ENCODE data around the gene TGM3. TPM values are rescaled to one million over a fixed set of nuclear protein-coding genes. Genes with fewer than 3 reads are reported as not detected.

TGM3 gene
- total and polyA plus RNA-seq, 2 experiments from 2014 or later = 0.08 TPM; not detected in 1

DNA sequence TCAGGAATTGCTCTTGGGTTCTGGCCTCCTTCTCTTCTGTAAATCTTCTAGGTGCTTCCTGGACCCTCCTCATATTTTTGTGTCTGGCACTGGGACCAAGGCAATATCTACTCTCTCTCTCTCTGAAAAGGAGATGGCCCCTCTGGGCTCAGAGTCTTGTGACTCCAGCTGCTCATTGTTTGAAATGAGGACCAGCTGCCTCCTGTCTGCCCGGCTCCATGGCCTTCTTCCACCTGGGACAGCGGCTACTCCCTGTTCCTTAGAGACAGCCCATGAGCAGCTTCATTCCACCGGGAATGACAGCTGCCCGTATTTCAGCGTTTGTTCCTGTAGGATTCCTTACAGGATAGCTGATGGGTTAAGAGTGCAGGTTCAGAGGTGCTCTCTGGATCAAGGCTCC is 2.9 kb downstream of the TGM3 start:
- peaks cover 10% of the 10 kb centered on the region for H3K4me1 ChIP-seq (ENCODE audit: insufficient read depth)
- Mint-ChIP-seq H3K9me3 (no peaks in the 10 kb centered on the region), H3K36me3 (ENCODE audit: low read depth) (no peaks in the 10 kb centered on the region), H3K4me3 (no peak overlapping the region), H3K27me3 (ENCODE audit: insufficient read depth, low read depth, poor library complexity) (no peaks in the 10 kb centered on the region), H3K27ac (no peak overlapping the region), H3K4me1 (peaks cover 30% of the 10 kb centered on the region)
- TF ChIP-seq ZNF114 (CRISPR knock-in tag; IDR thresholded peaks at IDR 0.05) (no peak), EZH2phosphoT487 (IDR thresholded peaks at IDR 0.05; ENCODE audit: unreplicated experiment) (no peak), NANOG (IDR thresholded peaks at IDR 0.05; ENCODE audit: borderline replicate concordance) (no peak), JUNB (IDR thresholded peaks at IDR 0.05; ENCODE audit: unreplicated experiment) (no peak), ZNF331 (CRISPR knock-in tag; IDR thresholded peaks at IDR 0.05; ENCODE audit: low read depth) (no peak), POLR2AphosphoS5 (IDR thresholded peaks at IDR 0.05; ENCODE audit: low read depth) (no peak), EZH2 (IDR thresholded peaks at IDR 0.05; ENCODE audit: low read depth, unreplicated experiment) (no peak), STAT1 (IDR thresholded peaks at IDR 0.05; ENCODE audit: unreplicated experiment) (no peak), CREB1 (CRISPR knock-in tag; IDR thresholded peaks at IDR 0.05; ENCODE audit: low read depth) (no peak)
- TF ChIP-seq, protein P1, sequence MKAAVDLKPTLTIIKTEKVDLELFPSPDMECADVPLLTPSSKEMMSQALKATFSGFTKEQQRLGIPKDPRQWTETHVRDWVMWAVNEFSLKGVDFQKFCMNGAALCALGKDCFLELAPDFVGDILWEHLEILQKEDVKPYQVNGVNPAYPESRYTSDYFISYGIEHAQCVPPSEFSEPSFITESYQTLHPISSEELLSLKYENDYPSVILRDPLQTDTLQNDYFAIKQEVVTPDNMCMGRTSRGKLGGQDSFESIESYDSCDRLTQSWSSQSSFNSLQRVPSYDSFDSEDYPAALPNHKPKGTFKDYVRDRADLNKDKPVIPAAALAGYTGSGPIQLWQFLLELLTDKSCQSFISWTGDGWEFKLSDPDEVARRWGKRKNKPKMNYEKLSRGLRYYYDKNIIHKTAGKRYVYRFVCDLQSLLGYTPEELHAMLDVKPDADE (IDR thresholded peaks at IDR 0.05) = no peak
- TF ChIP-seq, protein P2, sequence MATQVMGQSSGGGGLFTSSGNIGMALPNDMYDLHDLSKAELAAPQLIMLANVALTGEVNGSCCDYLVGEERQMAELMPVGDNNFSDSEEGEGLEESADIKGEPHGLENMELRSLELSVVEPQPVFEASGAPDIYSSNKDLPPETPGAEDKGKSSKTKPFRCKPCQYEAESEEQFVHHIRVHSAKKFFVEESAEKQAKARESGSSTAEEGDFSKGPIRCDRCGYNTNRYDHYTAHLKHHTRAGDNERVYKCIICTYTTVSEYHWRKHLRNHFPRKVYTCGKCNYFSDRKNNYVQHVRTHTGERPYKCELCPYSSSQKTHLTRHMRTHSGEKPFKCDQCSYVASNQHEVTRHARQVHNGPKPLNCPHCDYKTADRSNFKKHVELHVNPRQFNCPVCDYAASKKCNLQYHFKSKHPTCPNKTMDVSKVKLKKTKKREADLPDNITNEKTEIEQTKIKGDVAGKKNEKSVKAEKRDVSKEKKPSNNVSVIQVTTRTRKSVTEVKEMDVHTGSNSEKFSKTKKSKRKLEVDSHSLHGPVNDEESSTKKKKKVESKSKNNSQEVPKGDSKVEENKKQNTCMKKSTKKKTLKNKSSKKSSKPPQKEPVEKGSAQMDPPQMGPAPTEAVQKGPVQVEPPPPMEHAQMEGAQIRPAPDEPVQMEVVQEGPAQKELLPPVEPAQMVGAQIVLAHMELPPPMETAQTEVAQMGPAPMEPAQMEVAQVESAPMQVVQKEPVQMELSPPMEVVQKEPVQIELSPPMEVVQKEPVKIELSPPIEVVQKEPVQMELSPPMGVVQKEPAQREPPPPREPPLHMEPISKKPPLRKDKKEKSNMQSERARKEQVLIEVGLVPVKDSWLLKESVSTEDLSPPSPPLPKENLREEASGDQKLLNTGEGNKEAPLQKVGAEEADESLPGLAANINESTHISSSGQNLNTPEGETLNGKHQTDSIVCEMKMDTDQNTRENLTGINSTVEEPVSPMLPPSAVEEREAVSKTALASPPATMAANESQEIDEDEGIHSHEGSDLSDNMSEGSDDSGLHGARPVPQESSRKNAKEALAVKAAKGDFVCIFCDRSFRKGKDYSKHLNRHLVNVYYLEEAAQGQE (IDR thresholded peaks at IDR 0.05; ENCODE audit: unreplicated experiment) = no peak
- TF ChIP-seq, protein P3, sequence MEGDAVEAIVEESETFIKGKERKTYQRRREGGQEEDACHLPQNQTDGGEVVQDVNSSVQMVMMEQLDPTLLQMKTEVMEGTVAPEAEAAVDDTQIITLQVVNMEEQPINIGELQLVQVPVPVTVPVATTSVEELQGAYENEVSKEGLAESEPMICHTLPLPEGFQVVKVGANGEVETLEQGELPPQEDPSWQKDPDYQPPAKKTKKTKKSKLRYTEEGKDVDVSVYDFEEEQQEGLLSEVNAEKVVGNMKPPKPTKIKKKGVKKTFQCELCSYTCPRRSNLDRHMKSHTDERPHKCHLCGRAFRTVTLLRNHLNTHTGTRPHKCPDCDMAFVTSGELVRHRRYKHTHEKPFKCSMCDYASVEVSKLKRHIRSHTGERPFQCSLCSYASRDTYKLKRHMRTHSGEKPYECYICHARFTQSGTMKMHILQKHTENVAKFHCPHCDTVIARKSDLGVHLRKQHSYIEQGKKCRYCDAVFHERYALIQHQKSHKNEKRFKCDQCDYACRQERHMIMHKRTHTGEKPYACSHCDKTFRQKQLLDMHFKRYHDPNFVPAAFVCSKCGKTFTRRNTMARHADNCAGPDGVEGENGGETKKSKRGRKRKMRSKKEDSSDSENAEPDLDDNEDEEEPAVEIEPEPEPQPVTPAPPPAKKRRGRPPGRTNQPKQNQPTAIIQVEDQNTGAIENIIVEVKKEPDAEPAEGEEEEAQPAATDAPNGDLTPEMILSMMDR (conservative IDR thresholded peaks at IDR 0.05; ENCODE audit: low read depth in 2 of 2) = no peak
- TF ChIP-seq, protein P4, sequence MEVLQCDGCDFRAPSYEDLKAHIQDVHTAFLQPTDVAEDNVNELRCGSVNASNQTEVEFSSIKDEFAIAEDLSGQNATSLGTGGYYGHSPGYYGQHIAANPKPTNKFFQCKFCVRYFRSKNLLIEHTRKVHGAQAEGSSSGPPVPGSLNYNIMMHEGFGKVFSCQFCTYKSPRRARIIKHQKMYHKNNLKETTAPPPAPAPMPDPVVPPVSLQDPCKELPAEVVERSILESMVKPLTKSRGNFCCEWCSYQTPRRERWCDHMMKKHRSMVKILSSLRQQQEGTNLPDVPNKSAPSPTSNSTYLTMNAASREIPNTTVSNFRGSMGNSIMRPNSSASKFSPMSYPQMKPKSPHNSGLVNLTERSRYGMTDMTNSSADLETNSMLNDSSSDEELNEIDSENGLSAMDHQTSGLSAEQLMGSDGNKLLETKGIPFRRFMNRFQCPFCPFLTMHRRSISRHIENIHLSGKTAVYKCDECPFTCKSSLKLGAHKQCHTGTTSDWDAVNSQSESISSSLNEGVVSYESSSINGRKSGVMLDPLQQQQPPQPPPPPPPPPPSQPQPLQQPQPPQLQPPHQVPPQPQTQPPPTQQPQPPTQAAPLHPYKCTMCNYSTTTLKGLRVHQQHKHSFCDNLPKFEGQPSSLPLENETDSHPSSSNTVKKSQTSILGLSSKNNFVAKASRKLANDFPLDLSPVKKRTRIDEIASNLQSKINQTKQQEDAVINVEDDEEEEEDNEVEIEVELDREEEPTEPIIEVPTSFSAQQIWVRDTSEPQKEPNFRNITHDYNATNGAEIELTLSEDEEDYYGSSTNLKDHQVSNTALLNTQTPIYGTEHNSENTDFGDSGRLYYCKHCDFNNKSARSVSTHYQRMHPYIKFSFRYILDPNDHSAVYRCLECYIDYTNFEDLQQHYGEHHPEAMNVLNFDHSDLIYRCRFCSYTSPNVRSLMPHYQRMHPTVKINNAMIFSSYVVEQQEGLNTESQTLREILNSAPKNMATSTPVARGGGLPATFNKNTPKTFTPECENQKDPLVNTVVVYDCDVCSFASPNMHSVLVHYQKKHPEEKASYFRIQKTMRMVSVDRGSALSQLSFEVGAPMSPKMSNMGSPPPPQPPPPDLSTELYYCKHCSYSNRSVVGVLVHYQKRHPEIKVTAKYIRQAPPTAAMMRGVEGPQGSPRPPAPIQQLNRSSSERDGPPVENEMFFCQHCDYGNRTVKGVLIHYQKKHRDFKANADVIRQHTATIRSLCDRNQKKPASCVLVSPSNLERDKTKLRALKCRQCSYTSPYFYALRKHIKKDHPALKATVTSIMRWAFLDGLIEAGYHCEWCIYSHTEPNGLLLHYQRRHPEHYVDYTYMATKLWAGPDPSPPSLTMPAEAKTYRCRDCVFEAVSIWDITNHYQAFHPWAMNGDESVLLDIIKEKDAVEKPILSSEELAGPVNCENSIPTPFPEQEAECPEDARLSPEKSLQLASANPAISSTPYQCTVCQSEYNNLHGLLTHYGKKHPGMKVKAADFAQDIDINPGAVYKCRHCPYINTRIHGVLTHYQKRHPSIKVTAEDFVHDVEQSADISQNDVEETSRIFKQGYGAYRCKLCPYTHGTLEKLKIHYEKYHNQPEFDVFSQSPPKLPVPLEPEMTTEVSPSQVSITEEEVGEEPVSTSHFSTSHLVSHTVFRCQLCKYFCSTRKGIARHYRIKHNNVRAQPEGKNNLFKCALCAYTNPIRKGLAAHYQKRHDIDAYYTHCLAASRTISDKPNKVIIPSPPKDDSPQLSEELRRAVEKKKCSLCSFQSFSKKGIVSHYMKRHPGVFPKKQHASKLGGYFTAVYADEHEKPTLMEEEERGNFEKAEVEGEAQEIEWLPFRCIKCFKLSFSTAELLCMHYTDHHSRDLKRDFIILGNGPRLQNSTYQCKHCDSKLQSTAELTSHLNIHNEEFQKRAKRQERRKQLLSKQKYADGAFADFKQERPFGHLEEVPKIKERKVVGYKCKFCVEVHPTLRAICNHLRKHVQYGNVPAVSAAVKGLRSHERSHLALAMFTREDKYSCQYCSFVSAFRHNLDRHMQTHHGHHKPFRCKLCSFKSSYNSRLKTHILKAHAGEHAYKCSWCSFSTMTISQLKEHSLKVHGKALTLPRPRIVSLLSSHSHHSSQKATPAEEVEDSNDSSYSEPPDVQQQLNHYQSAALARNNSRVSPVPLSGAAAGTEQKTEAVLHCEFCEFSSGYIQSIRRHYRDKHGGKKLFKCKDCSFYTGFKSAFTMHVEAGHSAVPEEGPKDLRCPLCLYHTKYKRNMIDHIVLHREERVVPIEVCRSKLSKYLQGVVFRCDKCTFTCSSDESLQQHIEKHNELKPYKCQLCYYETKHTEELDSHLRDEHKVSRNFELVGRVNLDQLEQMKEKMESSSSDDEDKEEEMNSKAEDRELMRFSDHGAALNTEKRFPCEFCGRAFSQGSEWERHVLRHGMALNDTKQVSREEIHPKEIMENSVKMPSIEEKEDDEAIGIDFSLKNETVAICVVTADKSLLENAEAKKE (CRISPR knock-in tag; IDR thresholded peaks at IDR 0.05) = no peak
- H3K9me2 ChIP-seq (ENCODE audit: insufficient read depth) = no peaks in the 10 kb centered on the region
- no peaks in the 10 kb centered on the region for H4K20me1 ChIP-seq (replicated peaks; ENCODE audit: insufficient read depth)
- DNase-seq (ENCODE audit: low spot score) (no peak), ATAC-seq (no peak)
- H3K4me3 ChIP-seq = no peak overlapping the region
- H3K27ac ChIP-seq (ENCODE audit: low read depth) = no peak overlapping the region
- H3F3A ChIP-seq (replicated peaks; ENCODE audit: low read depth) = no peaks in the 10 kb centered on the region
- H3K4me2 ChIP-seq = no peak overlapping the region
- no peaks in the 10 kb centered on the region for H3K79me2 ChIP-seq (replicated peaks; ENCODE audit: insufficient read depth)
- no peaks in the 10 kb centered on the region for H3K27me3 ChIP-seq (ENCODE audit: insufficient read depth)
- no peak overlapping the region for H2AFZ ChIP-seq
- H3K36me3 ChIP-seq (ENCODE audit: insufficient read depth) = no peaks in the 10 kb centered on the region
